ENCODE measurements around the gene MEIS2. TPM values are rescaled to one million over a fixed set of nuclear protein-coding genes. Genes with fewer than 3 reads are reported as not detected.

MEIS2 gene
- total RNA-seq, 1 donor from 2014 or later: 6.6 TPM

GRCh38 chr15:37088436-37088835 is 11.9 kb downstream of the MEIS2 start:
- no peak for DNase-seq (ENCODE audit: low read depth)
- peaks cover under 1% of the 10 kb centered on the region for H3K36me3 ChIP-seq (ENCODE audit: control insufficient read depth, insufficient read depth, low read length)
- H3K4me3 ChIP-seq (ENCODE audit: low read depth, low read length): no peak overlapping the region
- no peak for FAIRE-seq
- no peak for TF ChIP-seq CTCF (IDR thresholded peaks at IDR 0.05; ENCODE audit: insufficient read depth, low read length, severe bottlenecking)
- H3K27me3 ChIP-seq (ENCODE audit: control insufficient read depth, insufficient read depth, low read length): no peaks in the 10 kb centered on the region

GRCh38 chr15:37087131-37087588 is 13.2 kb downstream of the MEIS2 start:
- TF ChIP-seq CTCF (IDR thresholded peaks at IDR 0.05; ENCODE audit: insufficient read depth, low read length, severe bottlenecking): no peak
- DNase-seq (ENCODE audit: low read depth) (no peak), FAIRE-seq (no peak)
- no peaks in the 10 kb centered on the region for H3K36me3 ChIP-seq (ENCODE audit: control insufficient read depth, insufficient read depth, low read length)
- H3K4me3 ChIP-seq (ENCODE audit: low read depth, low read length): no peak overlapping the region
- H3K27me3 ChIP-seq (ENCODE audit: control insufficient read depth, insufficient read depth, low read length): no peaks in the 10 kb centered on the region

- no peak for TF ChIP-seq CTCF (IDR thresholded peaks at IDR 0.05; ENCODE audit: insufficient read depth, low read length, severe bottlenecking)
- Histone ChIP-seq H3K36me3 (ENCODE audit: control insufficient read depth, insufficient read depth, low read length) (no peaks in the 10 kb centered on the region), H3K4me3 (ENCODE audit: low read depth, low read length) (no peak overlapping the region), H3K27me3 (ENCODE audit: control insufficient read depth, insufficient read depth, low read length) (no peaks in the 10 kb centered on the region)
- DNase-seq (ENCODE audit: low read depth): no peak
- FAIRE-seq: no peak
Observed at GRCh38 chr15:37086521-37086920, 13.8 kb downstream of the MEIS2 start.

- TF ChIP-seq CTCF (IDR thresholded peaks at IDR 0.05; ENCODE audit: insufficient read depth, low read length, severe bottlenecking): no peak
- Histone ChIP-seq H3K36me3 (ENCODE audit: control insufficient read depth, insufficient read depth, low read length) (no peaks in the 10 kb centered on the region), H3K27me3 (ENCODE audit: control insufficient read depth, insufficient read depth, low read length) (no peaks in the 10 kb centered on the region), H3K4me3 (ENCODE audit: low read depth, low read length) (no peak overlapping the region)
- FAIRE-seq (no peak), DNase-seq (ENCODE audit: low read depth) (no peak)
Observed at GRCh38 chr15:37086120-37086519, 14.2 kb downstream of the MEIS2 start.

GRCh38 chr15:37084602-37085001 is 15.7 kb downstream of the MEIS2 start:
- no peaks in the 10 kb centered on the region for H3K27me3 ChIP-seq (ENCODE audit: control insufficient read depth, insufficient read depth, low read length)
- no peak for FAIRE-seq
- TF ChIP-seq CTCF (IDR thresholded peaks at IDR 0.05; ENCODE audit: insufficient read depth, low read length, severe bottlenecking): no peak
- no peak overlapping the region for H3K4me3 ChIP-seq (ENCODE audit: low read depth, low read length)
- H3K36me3 ChIP-seq (ENCODE audit: control insufficient read depth, insufficient read depth, low read length): no peaks in the 10 kb centered on the region
- DNase-seq (ENCODE audit: low read depth): no peak

- H3K36me3 ChIP-seq (ENCODE audit: control insufficient read depth, insufficient read depth, low read length): no peaks in the 10 kb centered on the region
- DNase-seq (ENCODE audit: low read depth): no peak
- FAIRE-seq: no peak
- TF ChIP-seq CTCF (IDR thresholded peaks at IDR 0.05; ENCODE audit: insufficient read depth, low read length, severe bottlenecking): no peak
- H3K27me3 ChIP-seq (ENCODE audit: control insufficient read depth, insufficient read depth, low read length): no peaks in the 10 kb centered on the region
- no peak overlapping the region for H3K4me3 ChIP-seq (ENCODE audit: low read depth, low read length)
Observed at GRCh38 chr15:37083610-37084009, 16.7 kb downstream of the MEIS2 start.

All from bronchial epithelial cell (primary cell).